ENCODE data around the gene LILRB2.
A peak's percentile ranks its signal among the peaks of the same experiment; 100 is the strongest.
"Not testable (repeated sequence)": the region's sequence is repeated elsewhere in the genome, so short reads cannot be mapped to it uniquely, and the experiment has no call there.

Gene LILRB2

GRCh38 chr19:54281007-54281728 lies at the start of gene LILRB2:
Gene LILRB2 (minus strand): TSS chr19:54281110. CDS start chr19:54280496, 614 bp downstream.
- DNase-seq (ENCODE audit: insufficient read length, low spot score) (no peak), FAIRE-seq (no peak)

GRCh38 chr19:54329476-54330165 lies 48.7 kb upstream of the LILRB2 start:
- no peak for DNase-seq (ENCODE audit: insufficient read length, low spot score)
- no peak for FAIRE-seq

- FAIRE-seq; DNase-seq (ENCODE audit: insufficient read length, low spot score): not testable (repeated sequence)
Observed at GRCh38 chr19:54328781-54329180, 47.9 kb upstream of the LILRB2 start.

GRCh38 chr19:54325631-54326030 lies 44.7 kb upstream of the LILRB2 start:
- FAIRE-seq = no peak
- DNase-seq (ENCODE audit: insufficient read length, low spot score) = no peak

- peak; percentile 51 for DNase-seq (ENCODE audit: insufficient read length, low spot score)
Observed at GRCh38 chr19:54325194-54325621, 44.3 kb upstream of the LILRB2 start.

GRCh38 chr19:54324071-54324470 lies 43.2 kb upstream of the LILRB2 start:
- no peak for DNase-seq (ENCODE audit: insufficient read length, low spot score)
- no peak for FAIRE-seq

More at GRCh38 chr19:54325194-54325621, 44.3 kb upstream of the LILRB2 start:
- no peak for FAIRE-seq

- DNase-seq (ENCODE audit: insufficient read length, low spot score); FAIRE-seq: not testable (repeated sequence)
Observed at GRCh38 chr19:54322934-54323333, 42.0 kb upstream of the LILRB2 start.

- FAIRE-seq; DNase-seq (ENCODE audit: insufficient read length, low spot score): not testable (repeated sequence)
Observed at GRCh38 chr19:54322295-54322694, 41.4 kb upstream of the LILRB2 start.

- DNase-seq (ENCODE audit: insufficient read length, low spot score) (no peak), FAIRE-seq (no peak)
Observed at GRCh38 chr19:54319892-54320670, 39.2 kb upstream of the LILRB2 start.

GRCh38 chr19:54319049-54319448 lies 38.1 kb upstream of the LILRB2 start:
- FAIRE-seq = no peak
- DNase-seq (ENCODE audit: insufficient read length, low spot score) = no peak

GRCh38 chr19:54317965-54318240 lies 37.0 kb upstream of the LILRB2 start:
- DNase-seq (ENCODE audit: insufficient read length, low spot score) = no peak
- FAIRE-seq = no peak

GRCh38 chr19:54317108-54317964 lies 36.4 kb upstream of the LILRB2 start:
- FAIRE-seq (no peak), DNase-seq (ENCODE audit: insufficient read length, low spot score) (no peak)

GRCh38 chr19:54316746-54317107 lies 35.8 kb upstream of the LILRB2 start:
- FAIRE-seq (no peak), DNase-seq (ENCODE audit: insufficient read length, low spot score) (no peak)

- no peak for FAIRE-seq
Observed at GRCh38 chr19:54315956-54316355, 35.0 kb upstream of the LILRB2 start.

GRCh38 chr19:54312436-54313377 lies 31.8 kb upstream of the LILRB2 start, which contains the start of gene LILRA5:
Gene LILRA5 (minus strand): TSS chr19:54313166. CDS start chr19:54313019, 147 bp downstream.
- DNase-seq (ENCODE audit: insufficient read length, low spot score) = no peak

More at GRCh38 chr19:54315956-54316355, 35.0 kb upstream of the LILRB2 start:
- no peak for DNase-seq (ENCODE audit: insufficient read length, low spot score)

GRCh38 chr19:54312011-54312410 lies 31.1 kb upstream of the LILRB2 start:
- DNase-seq (ENCODE audit: insufficient read length, low spot score) = no peak
- FAIRE-seq = no peak

More at GRCh38 chr19:54312436-54313377, 31.8 kb upstream of the LILRB2 start, which contains the start of gene LILRA5:
- no peak for FAIRE-seq

- FAIRE-seq (no peak), DNase-seq (ENCODE audit: insufficient read length, low spot score) (no peak)
Observed at GRCh38 chr19:54311486-54311885, 30.6 kb upstream of the LILRB2 start.

- no peak for FAIRE-seq
- no peak for DNase-seq (ENCODE audit: insufficient read length, low spot score)
Observed at GRCh38 chr19:54310543-54310942, 29.6 kb upstream of the LILRB2 start.

- no peak for DNase-seq (ENCODE audit: insufficient read length, low spot score)
- no peak for FAIRE-seq
Observed at GRCh38 chr19:54309811-54310210, 28.9 kb upstream of the LILRB2 start.
